Panc1 (cell line): ENCODE results near the gene LPIN1.

ENCODE experiments used
- POLR2AphosphoS5 ChIP-seq: IDR thresholded peaks from 2 replicates; pipeline ENCODE4 v1.6.1; 2012; ENCODE audit warnings: mild to moderate bottlenecking, low read depth, low read length, moderate library complexity
- TF ChIP-seq, protein P1 (sequence below): fragments of 450-650 bp; IDR thresholded peaks from 2 replicates; pipeline ENCODE4 v1.5.1; 2017; ENCODE audit warnings: mild to moderate bottlenecking
- TF ChIP-seq, protein P2 (sequence below), 2 experiments: IDR thresholded peaks; 2 replicates each; pipeline ENCODE4 v1.6.1; 2011 to 2012; ENCODE audit warnings: low read depth in 2 of 2, control low read depth in 1 of 2, low read length in 1 of 2, mild to moderate bottlenecking in 1 of 2, moderate library complexity in 1 of 2; ENCODE audit not compliant: insufficient read depth in 1 of 2

GRCh38 chr2:11822746-11823451 lies 76.5 kb downstream of the LPIN1 start:
- TF ChIP-seq, protein P1, sequence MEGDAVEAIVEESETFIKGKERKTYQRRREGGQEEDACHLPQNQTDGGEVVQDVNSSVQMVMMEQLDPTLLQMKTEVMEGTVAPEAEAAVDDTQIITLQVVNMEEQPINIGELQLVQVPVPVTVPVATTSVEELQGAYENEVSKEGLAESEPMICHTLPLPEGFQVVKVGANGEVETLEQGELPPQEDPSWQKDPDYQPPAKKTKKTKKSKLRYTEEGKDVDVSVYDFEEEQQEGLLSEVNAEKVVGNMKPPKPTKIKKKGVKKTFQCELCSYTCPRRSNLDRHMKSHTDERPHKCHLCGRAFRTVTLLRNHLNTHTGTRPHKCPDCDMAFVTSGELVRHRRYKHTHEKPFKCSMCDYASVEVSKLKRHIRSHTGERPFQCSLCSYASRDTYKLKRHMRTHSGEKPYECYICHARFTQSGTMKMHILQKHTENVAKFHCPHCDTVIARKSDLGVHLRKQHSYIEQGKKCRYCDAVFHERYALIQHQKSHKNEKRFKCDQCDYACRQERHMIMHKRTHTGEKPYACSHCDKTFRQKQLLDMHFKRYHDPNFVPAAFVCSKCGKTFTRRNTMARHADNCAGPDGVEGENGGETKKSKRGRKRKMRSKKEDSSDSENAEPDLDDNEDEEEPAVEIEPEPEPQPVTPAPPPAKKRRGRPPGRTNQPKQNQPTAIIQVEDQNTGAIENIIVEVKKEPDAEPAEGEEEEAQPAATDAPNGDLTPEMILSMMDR: no peak
- TF ChIP-seq, protein P2, sequence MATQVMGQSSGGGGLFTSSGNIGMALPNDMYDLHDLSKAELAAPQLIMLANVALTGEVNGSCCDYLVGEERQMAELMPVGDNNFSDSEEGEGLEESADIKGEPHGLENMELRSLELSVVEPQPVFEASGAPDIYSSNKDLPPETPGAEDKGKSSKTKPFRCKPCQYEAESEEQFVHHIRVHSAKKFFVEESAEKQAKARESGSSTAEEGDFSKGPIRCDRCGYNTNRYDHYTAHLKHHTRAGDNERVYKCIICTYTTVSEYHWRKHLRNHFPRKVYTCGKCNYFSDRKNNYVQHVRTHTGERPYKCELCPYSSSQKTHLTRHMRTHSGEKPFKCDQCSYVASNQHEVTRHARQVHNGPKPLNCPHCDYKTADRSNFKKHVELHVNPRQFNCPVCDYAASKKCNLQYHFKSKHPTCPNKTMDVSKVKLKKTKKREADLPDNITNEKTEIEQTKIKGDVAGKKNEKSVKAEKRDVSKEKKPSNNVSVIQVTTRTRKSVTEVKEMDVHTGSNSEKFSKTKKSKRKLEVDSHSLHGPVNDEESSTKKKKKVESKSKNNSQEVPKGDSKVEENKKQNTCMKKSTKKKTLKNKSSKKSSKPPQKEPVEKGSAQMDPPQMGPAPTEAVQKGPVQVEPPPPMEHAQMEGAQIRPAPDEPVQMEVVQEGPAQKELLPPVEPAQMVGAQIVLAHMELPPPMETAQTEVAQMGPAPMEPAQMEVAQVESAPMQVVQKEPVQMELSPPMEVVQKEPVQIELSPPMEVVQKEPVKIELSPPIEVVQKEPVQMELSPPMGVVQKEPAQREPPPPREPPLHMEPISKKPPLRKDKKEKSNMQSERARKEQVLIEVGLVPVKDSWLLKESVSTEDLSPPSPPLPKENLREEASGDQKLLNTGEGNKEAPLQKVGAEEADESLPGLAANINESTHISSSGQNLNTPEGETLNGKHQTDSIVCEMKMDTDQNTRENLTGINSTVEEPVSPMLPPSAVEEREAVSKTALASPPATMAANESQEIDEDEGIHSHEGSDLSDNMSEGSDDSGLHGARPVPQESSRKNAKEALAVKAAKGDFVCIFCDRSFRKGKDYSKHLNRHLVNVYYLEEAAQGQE (IDR thresholded peaks at IDR 0.05; ENCODE audit: insufficient read depth in 1 of 2, low read depth in 2 of 2, low read length in 1 of 2): no peak
- TF ChIP-seq POLR2AphosphoS5: no peak
